WTC11 (cell line): ENCODE measurements around the gene AHNAK2. TPM values are rescaled to one million over a fixed set of nuclear protein-coding genes. Genes with fewer than 3 reads are reported as not detected.

Source experiments
- FOXP1 ChIP-seq: sonication (generic); formaldehyde crosslinking; IDR thresholded peaks from 2 replicates; pipeline ENCODE4 v1.8.0; 2022; ENCODE audit warnings: missing genetic modification reagents, mild to moderate bottlenecking, moderate library complexity, borderline replicate concordance
- total RNA-seq: library from RNA; stranded (reverse); gene quantifications from 3 replicates; pipeline ENCODE4 v1.2.3, GENCODE V29; 2021

The AHNAK2 gene
- total RNA-seq, 1 experiment from 2014 or later: 3.5 TPM

DNA sequence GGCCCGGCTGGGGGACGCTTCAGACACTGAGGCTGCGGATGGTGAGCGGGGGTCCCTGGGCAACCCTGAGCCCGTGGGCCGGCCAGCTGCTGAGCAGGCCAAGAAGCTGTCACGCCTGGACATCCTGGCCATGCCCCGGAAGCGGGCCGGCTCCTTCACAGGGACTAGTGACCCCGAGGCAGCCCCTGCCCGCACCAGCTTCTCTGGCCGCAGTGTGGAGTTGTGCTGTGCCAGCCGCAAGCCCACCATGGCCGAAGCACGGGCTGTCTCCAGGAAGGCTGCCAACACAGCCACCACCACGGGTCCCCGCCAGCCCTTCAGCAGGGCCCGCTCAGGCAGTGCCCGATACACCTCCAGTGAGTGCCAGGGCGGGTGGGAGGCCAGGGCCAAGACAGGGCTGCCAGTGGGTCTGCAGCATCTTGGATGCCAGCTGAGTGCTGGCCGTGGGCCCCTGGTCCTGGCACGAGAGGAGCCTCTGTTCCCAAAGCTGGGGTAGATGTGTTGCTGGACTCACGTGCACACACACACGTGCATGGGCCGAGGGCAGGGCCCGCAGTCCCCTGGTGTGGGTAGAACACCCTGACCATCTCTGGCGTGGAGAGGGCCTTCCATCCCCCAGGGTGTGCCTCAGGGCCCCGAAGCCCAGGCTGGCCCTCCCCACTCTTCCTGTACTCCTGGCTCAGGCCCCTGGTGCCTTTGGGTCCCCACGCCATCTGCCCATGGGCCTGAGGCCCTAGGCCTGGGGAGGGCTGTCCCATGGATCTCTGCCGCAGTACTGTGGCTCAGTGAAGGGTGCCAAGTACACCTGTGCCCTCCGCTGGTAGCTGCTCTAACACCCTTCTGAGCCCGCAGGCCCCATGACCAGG lies 90.3 kb downstream of the AHNAK2 start (continued):
- TF ChIP-seq FOXP1 (CRISPR knock-in tag): no peak

Other genes with a start within 250 kb of the AHNAK2 start
- 113 to 128 TPM (median 124 TPM) in 3 replicates for gene SIVA1, start 225.2 kb downstream of the AHNAK2 start, total RNA-seq
- 105 to 121 TPM (median 106 TPM) in 3 replicates for gene AKT1, start 182.6 kb downstream of the AHNAK2 start, total RNA-seq
- 5.4 to 6.4 TPM (median 5.5 TPM) in 3 replicates for gene ZBTB42, start 177.3 kb downstream of the AHNAK2 start, total RNA-seq
- 33.6 to 47.0 TPM (median 33.8 TPM) in 3 replicates for gene CEP170B, start 113.1 kb downstream of the AHNAK2 start, total RNA-seq
- gene PLD4, start 53.5 kb downstream of the AHNAK2 start, total RNA-seq: 0.07 to 0.21 TPM (median 0.11 TPM) in 3 replicates
- 2.6 to 3.8 TPM (median 2.8 TPM) in 3 replicates for gene CLBA1, start 7.4 kb upstream of the AHNAK2 start, total RNA-seq
- 55.9 to 63.3 TPM (median 58.3 TPM) in 3 replicates for gene CDCA4, start 42.7 kb upstream of the AHNAK2 start, total RNA-seq
- gene GPR132, start 87.1 kb upstream of the AHNAK2 start, total RNA-seq: 0.09 to 0.13 TPM in 2 of 3 replicates, not detected in the other
- 10.6 to 12.2 TPM (median 11.8 TPM) in 3 replicates for gene JAG2, start 190.4 kb upstream of the AHNAK2 start, total RNA-seq
- gene NUDT14, start 202.9 kb upstream of the AHNAK2 start, total RNA-seq: 35.4 to 56.2 TPM (median 51.3 TPM) in 3 replicates